ENCODE results near the gene TNN. TPM values are rescaled to one million over a fixed set of nuclear protein-coding genes. Genes with fewer than 3 reads are reported as not detected.

TNN gene
- total RNA-seq, 1 experiment from 2014 or later = not detected

DNA sequence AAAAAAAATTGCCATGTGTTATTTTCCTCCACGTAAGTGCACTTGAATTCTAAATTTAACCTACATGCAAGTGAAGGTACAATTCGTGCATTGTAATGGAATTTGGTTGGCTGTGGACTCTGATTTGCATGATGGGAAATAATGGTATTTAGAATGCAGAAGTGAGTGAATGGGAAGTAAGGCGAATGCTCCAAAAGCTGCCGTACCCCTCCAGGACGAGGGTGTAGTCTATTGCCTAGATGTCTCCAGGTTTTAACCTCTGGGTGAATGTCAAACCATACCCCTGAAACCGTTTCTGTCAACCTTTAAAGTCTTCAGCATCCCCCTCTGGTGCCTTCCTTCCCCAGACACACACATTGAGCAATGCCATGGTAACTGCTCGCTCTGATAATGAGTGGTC is 80.4 kb downstream of the TNN start:
- ChIA-PET CTCF (no interaction called here), POLR2A (ENCODE audit: low non-redundant PET) (no interaction called here)
- BruUV-seq (replicated peaks) = no TSS peak
- TF ChIP-seq, protein P1, sequence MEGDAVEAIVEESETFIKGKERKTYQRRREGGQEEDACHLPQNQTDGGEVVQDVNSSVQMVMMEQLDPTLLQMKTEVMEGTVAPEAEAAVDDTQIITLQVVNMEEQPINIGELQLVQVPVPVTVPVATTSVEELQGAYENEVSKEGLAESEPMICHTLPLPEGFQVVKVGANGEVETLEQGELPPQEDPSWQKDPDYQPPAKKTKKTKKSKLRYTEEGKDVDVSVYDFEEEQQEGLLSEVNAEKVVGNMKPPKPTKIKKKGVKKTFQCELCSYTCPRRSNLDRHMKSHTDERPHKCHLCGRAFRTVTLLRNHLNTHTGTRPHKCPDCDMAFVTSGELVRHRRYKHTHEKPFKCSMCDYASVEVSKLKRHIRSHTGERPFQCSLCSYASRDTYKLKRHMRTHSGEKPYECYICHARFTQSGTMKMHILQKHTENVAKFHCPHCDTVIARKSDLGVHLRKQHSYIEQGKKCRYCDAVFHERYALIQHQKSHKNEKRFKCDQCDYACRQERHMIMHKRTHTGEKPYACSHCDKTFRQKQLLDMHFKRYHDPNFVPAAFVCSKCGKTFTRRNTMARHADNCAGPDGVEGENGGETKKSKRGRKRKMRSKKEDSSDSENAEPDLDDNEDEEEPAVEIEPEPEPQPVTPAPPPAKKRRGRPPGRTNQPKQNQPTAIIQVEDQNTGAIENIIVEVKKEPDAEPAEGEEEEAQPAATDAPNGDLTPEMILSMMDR (conservative IDR thresholded peaks at IDR 0.05; ENCODE audit: low read depth, low read length) = no peak
- TF ChIP-seq EZH2 (IDR thresholded peaks at IDR 0.05; ENCODE audit: borderline replicate concordance, low read depth, low read length, poor library complexity, severe bottlenecking) = no peak
- no peaks in the 10 kb centered on the region for H3K4me1 ChIP-seq (ENCODE audit: insufficient read depth, low read length, poor library complexity, severe bottlenecking)
- no peak overlapping the region for H3K4me3 ChIP-seq (ENCODE audit: low read depth, low read length, poor library complexity, severe bottlenecking)
- no peaks in the 10 kb centered on the region for H3K27me3 ChIP-seq (replicated peaks; ENCODE audit: insufficient read depth, low read depth, low read length, poor library complexity)
- intact Hi-C loops (cut with micrococcal nuclease; ENCODE audit: unreplicated experiment) = loop anchor here (5.0 kb wide), 1 partner anchor 121 kb away; no protein-coding TSS in a partner anchor
- no peak overlapping the region for H3K27ac ChIP-seq (ENCODE audit: low read depth, low read length, poor library complexity, severe bottlenecking)
- no peaks in the 10 kb centered on the region for H3K36me3 ChIP-seq (ENCODE audit: insufficient read depth, low read length, poor library complexity, severe bottlenecking)
- no peaks in the 10 kb centered on the region for H3K9me3 ChIP-seq (ENCODE audit: low read depth, low read length, poor library complexity, severe bottlenecking)
- DNase-seq (ENCODE audit: low spot score) = no peak

- DNase-seq (ENCODE audit: low spot score) = no peak
- ChIA-PET CTCF (interaction anchor here (1.2 to 1.9 kb wide), 3 partner anchors 26 to 169 kb away, joined by 3 to 22 read pairs (median 4); no protein-coding TSS in a partner anchor), POLR2A (ENCODE audit: low non-redundant PET) (no interaction called here)
- no peaks in the 10 kb centered on the region for H3K27me3 ChIP-seq (replicated peaks; ENCODE audit: insufficient read depth, low read depth, low read length, poor library complexity)
- TF ChIP-seq EZH2 (IDR thresholded peaks at IDR 0.05; ENCODE audit: borderline replicate concordance, low read depth, low read length, poor library complexity, severe bottlenecking) = no peak
- TF ChIP-seq, protein P1 (conservative IDR thresholded peaks at IDR 0.05; ENCODE audit: low read depth, low read length) = no peak
- BruUV-seq (replicated peaks) = no TSS peak
- H3K4me3 ChIP-seq (ENCODE audit: low read depth, low read length, poor library complexity, severe bottlenecking) = no peak overlapping the region
- no peaks in the 10 kb centered on the region for H3K36me3 ChIP-seq (ENCODE audit: insufficient read depth, low read length, poor library complexity, severe bottlenecking)
- intact Hi-C loops (cut with micrococcal nuclease; ENCODE audit: unreplicated experiment) = loop anchor here (10.0 kb wide), 1 partner anchor 734 kb away; no protein-coding TSS in a partner anchor
- H3K4me1 ChIP-seq (ENCODE audit: insufficient read depth, low read length, poor library complexity, severe bottlenecking) = no peaks in the 10 kb centered on the region
- H3K27ac ChIP-seq (ENCODE audit: low read depth, low read length, poor library complexity, severe bottlenecking) = no peak overlapping the region
- H3K9me3 ChIP-seq (ENCODE audit: low read depth, low read length, poor library complexity, severe bottlenecking) = no peaks in the 10 kb centered on the region
Measured at GRCh38 chr1:175150596-175151319, 83.1 kb downstream of the TNN start.

GRCh38 chr1:175152006-175152652 is 84.5 kb downstream of the TNN start:
- H3K27ac ChIP-seq (ENCODE audit: low read depth, low read length, poor library complexity, severe bottlenecking) = no peak overlapping the region
- CTCF ChIA-PET = interaction anchor here (0.5 to 1.5 kb wide), 10 partner anchors 10 to 1728 kb away, joined by 3 to 22 read pairs (median 4); no protein-coding TSS in a partner anchor
- DNase-seq (ENCODE audit: low spot score) = peak; percentile 51
- POLR2A ChIA-PET (ENCODE audit: low non-redundant PET) = interaction anchor here (0.5 kb wide), 1 partner anchor 262 kb away, joined by 11 read pairs; no protein-coding TSS in a partner anchor
- H3K9me3 ChIP-seq (ENCODE audit: low read depth, low read length, poor library complexity, severe bottlenecking) = no peaks in the 10 kb centered on the region
- intact Hi-C loops (cut with micrococcal nuclease; ENCODE audit: unreplicated experiment) = loop anchor here (10.0 kb wide), 1 partner anchor 733 kb away; no protein-coding TSS in a partner anchor
- no TSS peak for BruUV-seq (replicated peaks)
- H3K27me3 ChIP-seq (replicated peaks; ENCODE audit: insufficient read depth, low read depth, low read length, poor library complexity) = no peaks in the 10 kb centered on the region
- no peak overlapping the region for H3K4me3 ChIP-seq (ENCODE audit: low read depth, low read length, poor library complexity, severe bottlenecking)
- H3K4me1 ChIP-seq (ENCODE audit: insufficient read depth, low read length, poor library complexity, severe bottlenecking) = no peaks in the 10 kb centered on the region
- H3K36me3 ChIP-seq (ENCODE audit: insufficient read depth, low read length, poor library complexity, severe bottlenecking) = no peaks in the 10 kb centered on the region
- TF ChIP-seq, protein P1 (conservative IDR thresholded peaks at IDR 0.05; ENCODE audit: low read depth, low read length) = peak; percentile 89
- TF ChIP-seq EZH2 (IDR thresholded peaks at IDR 0.05; ENCODE audit: borderline replicate concordance, low read depth, low read length, poor library complexity, severe bottlenecking) = no peak

Data from A673 (cell line).